Karpas-422 (cell line): ENCODE data around the gene MUC16. TPM values are rescaled to one million over a fixed set of nuclear protein-coding genes. Genes with fewer than 3 reads are reported as not detected.

Experiments used
- DNase-seq: peaks from one replicate; pipeline ENCODE4 v3.0.0-alpha.2; 2015
- H2AFZ ChIP-seq: fragments of 200-600 bp; sonication (generic); 2 replicates; pipeline ENCODE4 v1.6.1; 2014; ENCODE audit warnings: antibody characterized with exemption, low read length, mixed read lengths
- H3K27ac ChIP-seq: fragments of 200-600 bp; sonication (generic); 2 replicates; pipeline ENCODE4 v1.5.1; 2014; ENCODE audit warnings: mild to moderate bottlenecking, low read length, moderate library complexity
- H3K27me3 ChIP-seq: fragments of 200-600 bp; sonication (generic); 2 replicates; pipeline ENCODE4 v1.6.1; 2014; ENCODE audit warnings: low read length, mixed read lengths
- H3K36me3 ChIP-seq: fragments of 200-600 bp; sonication (generic); 2 replicates; pipeline ENCODE4 v1.6.1; 2014; ENCODE audit warnings: low read length, mixed read lengths; ENCODE audit not compliant: insufficient read depth
- H3K4me1 ChIP-seq: fragments of 200-600 bp; sonication (generic); 2 replicates; pipeline ENCODE4 v1.6.1; 2014; ENCODE audit warnings: mild to moderate bottlenecking, low read length, mixed read lengths
- H3K4me2 ChIP-seq: fragments of 200-600 bp; sonication (generic); 2 replicates; pipeline ENCODE4 v1.6.1; 2014; ENCODE audit warnings: low read length, low read depth, mild to moderate bottlenecking; ENCODE audit not compliant: poor library complexity, severe bottlenecking
- H3K4me3 ChIP-seq: fragments of 200-600 bp; sonication (generic); 2 replicates; pipeline ENCODE4 v1.5.1; 2014; ENCODE audit warnings: mild to moderate bottlenecking, antibody characterized with exemption, low read length, mixed read lengths
- H3K79me2 ChIP-seq: fragments of 200-600 bp; sonication (generic); 2 replicates; pipeline ENCODE4 v1.6.1; 2014; ENCODE audit warnings: mild to moderate bottlenecking, low read length, mixed read lengths
- H3K9ac ChIP-seq: fragments of 200-600 bp; sonication (generic); 2 replicates; pipeline ENCODE4 v1.6.0; 2014; ENCODE audit warnings: low read length
- H3K9me2 ChIP-seq: fragments of 200-600 bp; sonication (generic), shearing (Covaris generic); replicated peaks from 2 replicates; pipeline ENCODE4 v1.6.0; 2014; ENCODE audit warnings: mild to moderate bottlenecking, low read length, moderate library complexity; ENCODE audit not compliant: insufficient read depth
- H3K9me3 ChIP-seq: fragments of 300-700, 200-600 bp; sonication (generic); 2 replicates; pipeline ENCODE4 v1.6.1; 2014; ENCODE audit warnings: low read length, mixed read lengths
- H4K20me1 ChIP-seq: fragments of 200-600 bp; sonication (generic); 2 replicates; pipeline ENCODE4 v1.6.1; 2014; ENCODE audit warnings: mild to moderate bottlenecking, antibody characterized with exemption, low read length, low read depth; ENCODE audit not compliant: insufficient read depth
- total RNA-seq: library from RNA; depleted of rRNA; stranded (reverse); fragments of >200 nt; shearing (Covaris generic); gene quantifications from 2 replicates; pipeline ENCODE4 v1.2.3, GENCODE V29; 2014; ENCODE audit warnings: low replicate concordance

Gene MUC16
- total RNA-seq, 1 experiment from 2014 or later = not detected

- H3K79me2 ChIP-seq = no peaks in the 10 kb centered on the region
- no peak overlapping the region for H2AFZ ChIP-seq
- no peak overlapping the region for H3K4me3 ChIP-seq
- no peak overlapping the region for H3K9ac ChIP-seq
- no peaks in the 10 kb centered on the region for H3K9me2 ChIP-seq
- no peaks in the 10 kb centered on the region for H3K36me3 ChIP-seq
- no peaks in the 10 kb centered on the region for H3K4me1 ChIP-seq
- H3K27me3 ChIP-seq = no peaks in the 10 kb centered on the region
- H3K9me3 ChIP-seq = no peaks in the 10 kb centered on the region
- H3K4me2 ChIP-seq = no peak overlapping the region
- no peak overlapping the region for H3K27ac ChIP-seq
- DNase-seq = no peak
- no peaks in the 10 kb centered on the region for H4K20me1 ChIP-seq
These were observed 8.1 kb upstream of the MUC16 start for GRCh38 chr19:9018163-9018875.

GRCh38 chr19:9014803-9015202 lies 4.6 kb upstream of the MUC16 start:
- Histone ChIP-seq H3K9ac (no peak overlapping the region), H3K4me1 (no peaks in the 10 kb centered on the region), H4K20me1 (no peaks in the 10 kb centered on the region), H2AFZ (no peak overlapping the region), H3K27me3 (no peaks in the 10 kb centered on the region), H3K4me3 (no peak overlapping the region), H3K9me3 (no peaks in the 10 kb centered on the region), H3K9me2 (no peaks in the 10 kb centered on the region), H3K36me3 (no peaks in the 10 kb centered on the region), H3K4me2 (no peak overlapping the region), H3K79me2 (no peaks in the 10 kb centered on the region), H3K27ac (no peak overlapping the region)
- no peak for DNase-seq

- no peak overlapping the region for H3K4me3 ChIP-seq
- H3K36me3 ChIP-seq = no peaks in the 10 kb centered on the region
- H3K27me3 ChIP-seq = no peaks in the 10 kb centered on the region
- no peak overlapping the region for H3K4me2 ChIP-seq
- H3K79me2 ChIP-seq = no peaks in the 10 kb centered on the region
- H3K9ac ChIP-seq = no peak overlapping the region
- H3K9me3 ChIP-seq = no peaks in the 10 kb centered on the region
- no peak overlapping the region for H2AFZ ChIP-seq
- no peaks in the 10 kb centered on the region for H3K4me1 ChIP-seq
- H3K27ac ChIP-seq = no peak overlapping the region
- H4K20me1 ChIP-seq = no peaks in the 10 kb centered on the region
- H3K9me2 ChIP-seq = no peaks in the 10 kb centered on the region
- DNase-seq = no peak
These were observed 3.8 kb upstream of the MUC16 start for GRCh38 chr19:9013988-9014387.

- no peak for DNase-seq
- Histone ChIP-seq H3K4me3 (no peak overlapping the region), H3K9me2 (no peaks in the 10 kb centered on the region), H3K9me3 (no peaks in the 10 kb centered on the region), H3K27ac (no peak overlapping the region), H3K4me1 (no peaks in the 10 kb centered on the region), H3K27me3 (no peaks in the 10 kb centered on the region), H4K20me1 (no peaks in the 10 kb centered on the region), H3K36me3 (no peaks in the 10 kb centered on the region), H3K4me2 (no peak overlapping the region), H3K79me2 (no peaks in the 10 kb centered on the region), H3K9ac (no peak overlapping the region), H2AFZ (no peak overlapping the region)
These were observed 1.7 kb upstream of the MUC16 start for GRCh38 chr19:9011875-9012274.

GRCh38 chr19:9010693-9011092 lies 484 bp upstream of the MUC16 start:
- Histone ChIP-seq H3K4me3 (no peak overlapping the region), H3K4me1 (no peaks in the 10 kb centered on the region), H4K20me1 (no peaks in the 10 kb centered on the region), H3K9me2 (no peaks in the 10 kb centered on the region), H3K27me3 (no peaks in the 10 kb centered on the region), H3K36me3 (no peaks in the 10 kb centered on the region), H3K4me2 (no peak overlapping the region), H3K79me2 (no peaks in the 10 kb centered on the region), H3K27ac (no peak overlapping the region), H2AFZ (no peak overlapping the region), H3K9ac (no peak overlapping the region), H3K9me3 (no peaks in the 10 kb centered on the region)
- no peak for DNase-seq

- DNase-seq = no peak
- Histone ChIP-seq H3K9ac (no peak overlapping the region), H3K79me2 (no peaks in the 10 kb centered on the region), H3K4me3 (no peak overlapping the region), H3K9me3 (no peaks in the 10 kb centered on the region), H3K4me2 (no peak overlapping the region), H3K36me3 (no peaks in the 10 kb centered on the region), H3K27ac (no peak overlapping the region), H3K4me1 (no peaks in the 10 kb centered on the region), H3K27me3 (no peaks in the 10 kb centered on the region), H2AFZ (no peak overlapping the region), H3K9me2 (no peaks in the 10 kb centered on the region), H4K20me1 (no peaks in the 10 kb centered on the region)
These were observed 778 bp downstream of the MUC16 start for GRCh38 chr19:9009431-9009830.

GRCh38 chr19:9008667-9009066 lies 1.5 kb downstream of the MUC16 start:
- Histone ChIP-seq H2AFZ (no peak overlapping the region), H3K9me3 (no peaks in the 10 kb centered on the region), H4K20me1 (no peaks in the 10 kb centered on the region), H3K4me3 (no peak overlapping the region), H3K9me2 (no peaks in the 10 kb centered on the region), H3K36me3 (no peaks in the 10 kb centered on the region), H3K4me2 (no peak overlapping the region), H3K27me3 (no peaks in the 10 kb centered on the region), H3K79me2 (no peaks in the 10 kb centered on the region), H3K4me1 (no peaks in the 10 kb centered on the region), H3K27ac (no peak overlapping the region), H3K9ac (no peak overlapping the region)
- no peak for DNase-seq

- H2AFZ ChIP-seq = no peak overlapping the region
- H3K9me3 ChIP-seq = no peaks in the 10 kb centered on the region
- no peaks in the 10 kb centered on the region for H3K4me1 ChIP-seq
- H3K79me2 ChIP-seq = no peaks in the 10 kb centered on the region
- no peaks in the 10 kb centered on the region for H3K27me3 ChIP-seq
- no peak overlapping the region for H3K27ac ChIP-seq
- no peaks in the 10 kb centered on the region for H3K9me2 ChIP-seq
- H3K4me2 ChIP-seq = no peak overlapping the region
- H3K4me3 ChIP-seq = no peak overlapping the region
- H3K9ac ChIP-seq = no peak overlapping the region
- no peaks in the 10 kb centered on the region for H3K36me3 ChIP-seq
- no peaks in the 10 kb centered on the region for H4K20me1 ChIP-seq
- DNase-seq = no peak
These were observed 9.3 kb downstream of the MUC16 start for GRCh38 chr19:9000933-9001332.
